ENCODE data around the gene IGSF9. TPM values are rescaled to one million over a fixed set of nuclear protein-coding genes. Genes with fewer than 3 reads are reported as not detected.

IGSF9 gene
- total and polyA plus RNA-seq, 2 of the 4 experiments (the other 2 are of a cell fraction) = 0.05 TPM; not detected in 1

DNA sequence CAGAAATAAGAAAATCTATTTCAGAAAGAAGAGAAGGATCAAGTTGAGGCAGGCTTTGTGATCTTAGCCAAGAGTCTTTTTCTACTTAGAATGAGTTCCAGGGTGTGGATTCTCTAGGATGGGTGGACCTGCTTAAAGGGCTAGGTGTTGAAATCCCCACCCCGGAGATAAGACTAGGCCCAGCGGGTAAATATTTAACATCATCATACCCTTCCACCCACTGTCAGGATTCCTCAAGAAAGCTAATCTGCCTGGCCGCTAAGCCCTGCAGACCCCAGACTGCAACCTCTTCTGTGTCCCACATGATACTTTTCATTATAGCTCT lies 5.8 kb downstream of the IGSF9 start:
- Histone ChIP-seq H3K4me2 (ENCODE audit: low read depth, low read length) (no peak overlapping the region), H3K4ac (ENCODE audit: low read depth, low read length) (no peak overlapping the region), H2BK15ac (ENCODE audit: low read depth, low read length) (no peak overlapping the region), H3K18ac (ENCODE audit: low read depth, low read length) (no peak overlapping the region), H2AK9ac (replicated peaks; ENCODE audit: low read depth, low read length, poor library complexity) (no peak overlapping the region), H4K20me1 (ENCODE audit: insufficient read depth, low read length) (no peaks in the 10 kb centered on the region), H4K91ac (ENCODE audit: insufficient read depth, low read depth, low read length) (no peak overlapping the region), H3K79me1 (ENCODE audit: low read depth in 1 of 2, low read length in 2 of 2) (no peaks in the 10 kb centered on the region), H3K9me3 (ENCODE audit: control insufficient read depth, insufficient read depth, low read length) (no peaks in the 10 kb centered on the region), H2AK5ac (ENCODE audit: low read depth, low read length) (no peak overlapping the region), H3K56ac (ENCODE audit: extremely low read depth, insufficient read depth, low read length) (no peak overlapping the region), H3K27me3 (ENCODE audit: control insufficient read depth, insufficient read depth, low read length) (peaks cover 62% of the 10 kb centered on the region), H3K23ac (ENCODE audit: low read depth, low read length) (no peak overlapping the region), H2BK120ac (ENCODE audit: low read depth, low read length) (no peak overlapping the region), H3K4me1 (ENCODE audit: control insufficient read depth, insufficient read depth, low read length) (no peaks in the 10 kb centered on the region), H3K27ac (ENCODE audit: insufficient read depth, low read length) (no peak overlapping the region), H4K5ac (ENCODE audit: low read depth, low read length) (no peak overlapping the region), H3K36me3 (ENCODE audit: control insufficient read depth, insufficient read depth, low read length) (no peaks in the 10 kb centered on the region), H3K9ac (ENCODE audit: low read depth, low read length) (no peak overlapping the region), H2AFZ (replicated peaks; ENCODE audit: low read length, poor library complexity) (no peak overlapping the region), H2BK5ac (ENCODE audit: low read depth, low read length, poor library complexity, severe bottlenecking) (no peak overlapping the region), H2BK20ac (ENCODE audit: low read depth, low read length) (no peak overlapping the region), H4K8ac (ENCODE audit: low read depth in 2 of 2, low read length in 2 of 2) (no peak overlapping the region), H3K9me1 (ENCODE audit: insufficient read depth, low read length) (no peaks in the 10 kb centered on the region), H3K14ac (replicated peaks; ENCODE audit: low read depth, low read length) (no peak overlapping the region), H3K4me3 (ENCODE audit: insufficient read depth, low read depth, low read length) (no peak overlapping the region)
- dilution Hi-C loops (cut with HindIII; ENCODE audit: low sequenced_read_pairs, unreplicated experiment) (no loop called here), intact Hi-C loops (cut with micrococcal nuclease) (loop anchor here (10.0 kb wide), 1 partner anchor 435 kb away; no protein-coding TSS in a partner anchor), in situ Hi-C loops (cut with MboI; ENCODE audit: low sequenced_read_pairs) (loop anchor here (5.0 to 10.0 kb wide), 2 partner anchors 68 to 435 kb away; no protein-coding TSS in a partner anchor)
- BruUV-seq (replicated peaks) = no TSS peak
- 50% methylated on average over 2 of the region's 3 CpGs; no CpG with 5 or more reads in 1 of the 2 experiments for WGBS, 2 experiments (ENCODE audit: extremely low coverage in 2 of 2, insufficient read length in 1 of 2)
- CTCF ChIA-PET = interaction anchor here (6.4 kb wide), 1 partner anchor 67 kb away, joined by 48 read pairs; no protein-coding TSS in a partner anchor
- POLR2A ChIA-PET (ENCODE audit: unreplicated experiment) = no interaction called here
- no peak for TF ChIP-seq BHLHE40 (IDR thresholded peaks at IDR 0.05; ENCODE audit: low read depth, low read length)
- TF ChIP-seq MAZ (IDR thresholded peaks at IDR 0.05; ENCODE audit: borderline replicate concordance, low read depth, low read length) = no peak
- TF ChIP-seq RAD21 (IDR thresholded peaks at IDR 0.05; ENCODE audit: low read length) = no peak
- no peak for TF ChIP-seq ELK1 (IDR thresholded peaks at IDR 0.05; ENCODE audit: borderline replicate concordance, low read depth, low read length)
- no peak for TF ChIP-seq RFX5 (IDR thresholded peaks at IDR 0.05; ENCODE audit: low read depth, low read length)
- TF ChIP-seq FOS (IDR thresholded peaks at IDR 0.05; ENCODE audit: low read depth, low read length) = no peak
- no peak for TF ChIP-seq RCOR1 (IDR thresholded peaks at IDR 0.05; ENCODE audit: insufficient replicate concordance, low read length)
- TF ChIP-seq CHD1 (IDR thresholded peaks at IDR 0.05; ENCODE audit: low read depth, low read length) = no peak
- ATAC-seq (ENCODE audit: low read depth) (no peak), DNase-seq (no peak)

All from IMR-90 (cell line).